Parathyroid adenoma (tissue), 2 donors: ENCODE results near the gene URGCP.

Source experiments
- H2AFZ ChIP-seq: fragments of 300-600 bp; sonication (generic); one replicate; pipeline ENCODE4 v1.7.0; 2017; ENCODE audit warnings: antibody characterized with exemption, mild to moderate bottlenecking
- H3K27ac ChIP-seq: fragments of 300-600 bp; sonication (generic); one replicate; pipeline ENCODE4 v1.7.0; 2017
- H3K27me3 ChIP-seq: fragments of 300-600 bp; sonication (generic); one replicate; pipeline ENCODE4 v1.7.0; 2017; ENCODE audit warnings: low read length; ENCODE audit not compliant: control insufficient read depth, insufficient read depth
- H3K36me3 ChIP-seq: fragments of 300-600 bp; sonication (generic); one replicate; pipeline ENCODE4 v1.7.0; 2017; ENCODE audit warnings: low read length; ENCODE audit not compliant: control insufficient read depth, insufficient read depth
- H3K4me1 ChIP-seq: fragments of 300-600 bp; sonication (generic); one replicate; pipeline ENCODE4 v1.7.0; 2017; ENCODE audit warnings: control low read depth
- H3K4me2 ChIP-seq: fragments of 300-600 bp; sonication (generic); one replicate; pipeline ENCODE4 v1.7.0; 2017; ENCODE audit warnings: low read length
- H3K4me3 ChIP-seq: fragments of 300-600 bp; sonication (generic); one replicate; pipeline ENCODE4 v1.7.0; 2017; ENCODE audit warnings: low read depth, low read length
- H3K79me2 ChIP-seq: fragments of 300-600 bp; sonication (generic); one replicate; pipeline ENCODE4 v1.7.0; 2017; ENCODE audit warnings: control low read depth
- H3K9ac ChIP-seq: fragments of 300-600 bp; sonication (generic); one replicate; pipeline ENCODE4 v1.7.0; 2017; ENCODE audit warnings: mild to moderate bottlenecking
- H3K9me3 ChIP-seq: fragments of 300-600 bp; sonication (generic); one replicate; pipeline ENCODE4 v1.7.0; 2017; ENCODE audit warnings: low read length; ENCODE audit not compliant: control insufficient read depth
- CTCF ChIP-seq: fragments of 300-600 bp; sonication (generic); IDR thresholded peaks from one replicate; pipeline ENCODE4 v1.7.0; 2017; ENCODE audit warnings: antibody characterized with exemption, mild to moderate bottlenecking
- donor health status: primary hyperparathyroidism.

URGCP gene

GRCh38 chr7:43847496-43847895, 58.9 kb downstream of the URGCP start:
- no peaks in the 10 kb centered on the region for H3K79me2 ChIP-seq
- no peak for TF ChIP-seq CTCF
- H3K4me2 ChIP-seq = no peak overlapping the region
- H2AFZ ChIP-seq = no peak overlapping the region
- H3K4me3 ChIP-seq = no peak overlapping the region
- no peak overlapping the region for H3K9ac ChIP-seq
- H3K27me3 ChIP-seq = no peaks in the 10 kb centered on the region
- H3K4me1 ChIP-seq = no peaks in the 10 kb centered on the region
- H3K9me3 ChIP-seq = no peaks in the 10 kb centered on the region
- no peak overlapping the region for H3K27ac ChIP-seq
- H3K36me3 ChIP-seq = no peaks in the 10 kb centered on the region

- H3K4me3 ChIP-seq = no peak overlapping the region
- no peak for TF ChIP-seq CTCF
- no peaks in the 10 kb centered on the region for H3K9me3 ChIP-seq
- no peak overlapping the region for H3K4me2 ChIP-seq
- no peak overlapping the region for H3K9ac ChIP-seq
- H3K79me2 ChIP-seq = no peaks in the 10 kb centered on the region
- H2AFZ ChIP-seq = no peak overlapping the region
- H3K27me3 ChIP-seq = no peaks in the 10 kb centered on the region
- no peaks in the 10 kb centered on the region for H3K4me1 ChIP-seq
- no peaks in the 10 kb centered on the region for H3K36me3 ChIP-seq
- H3K27ac ChIP-seq = no peak overlapping the region
Measured at GRCh38 chr7:43844662-43845061, 61.7 kb downstream of the URGCP start.

- H3K4me3 ChIP-seq = no peak overlapping the region
- no peaks in the 10 kb centered on the region for H3K9me3 ChIP-seq
- no peaks in the 10 kb centered on the region for H3K4me1 ChIP-seq
- no peak overlapping the region for H3K9ac ChIP-seq
- no peak overlapping the region for H3K4me2 ChIP-seq
- no peak overlapping the region for H3K27ac ChIP-seq
- no peak overlapping the region for H2AFZ ChIP-seq
- TF ChIP-seq CTCF = no peak
- no peaks in the 10 kb centered on the region for H3K36me3 ChIP-seq
- H3K27me3 ChIP-seq = no peaks in the 10 kb centered on the region
- no peaks in the 10 kb centered on the region for H3K79me2 ChIP-seq
Measured at GRCh38 chr7:43844257-43844656, 62.1 kb downstream of the URGCP start.

GRCh38 chr7:43843296-43843695, 63.1 kb downstream of the URGCP start:
- Histone ChIP-seq H2AFZ (no peak overlapping the region), H3K4me2 (no peak overlapping the region), H3K4me1 (no peaks in the 10 kb centered on the region), H3K36me3 (no peaks in the 10 kb centered on the region), H3K9me3 (no peaks in the 10 kb centered on the region), H3K27me3 (no peaks in the 10 kb centered on the region), H3K79me2 (no peaks in the 10 kb centered on the region), H3K9ac (no peak overlapping the region), H3K27ac (no peak overlapping the region), H3K4me3 (no peak overlapping the region)
- TF ChIP-seq CTCF = no peak

GRCh38 chr7:43838201-43838658, 68.2 kb downstream of the URGCP start:
- H3K27ac ChIP-seq = no peak overlapping the region
- H3K79me2 ChIP-seq = no peaks in the 10 kb centered on the region
- no peak overlapping the region for H3K9ac ChIP-seq
- TF ChIP-seq CTCF = no peak
- no peak overlapping the region for H3K4me3 ChIP-seq
- no peaks in the 10 kb centered on the region for H3K4me1 ChIP-seq
- H3K4me2 ChIP-seq = peak overlapping the region; percentile 66
- peak overlapping the region; percentile 90 for H2AFZ ChIP-seq
- H3K27me3 ChIP-seq = no peaks in the 10 kb centered on the region
- H3K9me3 ChIP-seq = no peaks in the 10 kb centered on the region
- H3K36me3 ChIP-seq = no peaks in the 10 kb centered on the region
